Liver (tissue), 3 donors: Measurements from ENCODE around the gene JRKL.

Experiments used
- EGR1 ChIP-seq, 2 donors: IDR thresholded peaks; 2 replicates each; pipeline ENCODE4 v1.6.1; 2016 to 2018; ENCODE audit warnings: antibody characterized with exemption in 2 of 2, low read depth in 2 of 2
- FOXA2 ChIP-seq: IDR thresholded peaks from 2 replicates; pipeline ENCODE4 v1.6.1; 2016; ENCODE audit warnings: antibody characterized with exemption
- JUND ChIP-seq, 2 donors: IDR thresholded peaks; 2 replicates each; pipeline ENCODE4 v1.6.1; 2016; ENCODE audit warnings: antibody characterized with exemption in 2 of 2
- RAD21 ChIP-seq, 2 donors: IDR thresholded peaks; 2 replicates each; pipeline ENCODE4 v1.6.1; 2016; ENCODE audit warnings: antibody characterized with exemption in 2 of 2, mild to moderate bottlenecking in 2 of 2
- YY1 ChIP-seq: IDR thresholded peaks from 2 replicates; pipeline ENCODE4 v1.6.1; 2016; ENCODE audit warnings: antibody characterized with exemption, mild to moderate bottlenecking
- TF ChIP-seq, protein P1 (sequence below): fragments of 150-350 bp; IDR thresholded peaks from 2 replicates; pipeline ENCODE4 v1.5.1; 2017; ENCODE audit warnings: improper control_type of control experiment, low read depth, low read length; ENCODE audit not compliant: missing input control
- TF ChIP-seq, protein P2 (sequence below): IDR thresholded peaks from 2 replicates; pipeline ENCODE4 v1.6.1; 2016; ENCODE audit warnings: antibody characterized with exemption, mild to moderate bottlenecking
- donor health status: healthy.
- donor health status: healthy.

DNA sequence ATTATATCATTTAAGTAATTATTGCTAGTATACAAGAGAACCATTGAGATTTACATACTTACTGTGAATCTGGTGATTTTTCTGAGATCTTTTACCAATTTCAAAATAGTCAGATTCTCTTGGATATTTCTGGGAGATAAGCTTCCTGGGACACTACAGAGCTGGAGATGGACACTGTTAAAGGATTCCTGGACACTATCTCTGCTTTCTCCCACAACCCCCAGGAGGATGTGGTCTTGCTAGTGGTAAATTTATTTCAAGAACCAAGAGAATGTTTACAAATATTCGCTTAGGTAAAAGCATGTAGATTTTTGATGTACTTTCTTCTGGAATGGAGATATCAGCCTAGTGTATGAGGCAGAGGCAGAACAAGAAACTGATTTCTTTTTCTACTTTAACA lies 13.0 kb upstream of the JRKL start:
- TF ChIP-seq, protein P1, sequence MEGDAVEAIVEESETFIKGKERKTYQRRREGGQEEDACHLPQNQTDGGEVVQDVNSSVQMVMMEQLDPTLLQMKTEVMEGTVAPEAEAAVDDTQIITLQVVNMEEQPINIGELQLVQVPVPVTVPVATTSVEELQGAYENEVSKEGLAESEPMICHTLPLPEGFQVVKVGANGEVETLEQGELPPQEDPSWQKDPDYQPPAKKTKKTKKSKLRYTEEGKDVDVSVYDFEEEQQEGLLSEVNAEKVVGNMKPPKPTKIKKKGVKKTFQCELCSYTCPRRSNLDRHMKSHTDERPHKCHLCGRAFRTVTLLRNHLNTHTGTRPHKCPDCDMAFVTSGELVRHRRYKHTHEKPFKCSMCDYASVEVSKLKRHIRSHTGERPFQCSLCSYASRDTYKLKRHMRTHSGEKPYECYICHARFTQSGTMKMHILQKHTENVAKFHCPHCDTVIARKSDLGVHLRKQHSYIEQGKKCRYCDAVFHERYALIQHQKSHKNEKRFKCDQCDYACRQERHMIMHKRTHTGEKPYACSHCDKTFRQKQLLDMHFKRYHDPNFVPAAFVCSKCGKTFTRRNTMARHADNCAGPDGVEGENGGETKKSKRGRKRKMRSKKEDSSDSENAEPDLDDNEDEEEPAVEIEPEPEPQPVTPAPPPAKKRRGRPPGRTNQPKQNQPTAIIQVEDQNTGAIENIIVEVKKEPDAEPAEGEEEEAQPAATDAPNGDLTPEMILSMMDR: no peak
- TF ChIP-seq RAD21 (IDR thresholded peaks at IDR 0.05) (no peak), JUND (IDR thresholded peaks at IDR 0.05) (no peak), EGR1 (IDR thresholded peaks at IDR 0.05; ENCODE audit: low read depth in 2 of 2) (no peak), YY1 (no peak), FOXA2 (no peak)
- TF ChIP-seq, protein P2, sequence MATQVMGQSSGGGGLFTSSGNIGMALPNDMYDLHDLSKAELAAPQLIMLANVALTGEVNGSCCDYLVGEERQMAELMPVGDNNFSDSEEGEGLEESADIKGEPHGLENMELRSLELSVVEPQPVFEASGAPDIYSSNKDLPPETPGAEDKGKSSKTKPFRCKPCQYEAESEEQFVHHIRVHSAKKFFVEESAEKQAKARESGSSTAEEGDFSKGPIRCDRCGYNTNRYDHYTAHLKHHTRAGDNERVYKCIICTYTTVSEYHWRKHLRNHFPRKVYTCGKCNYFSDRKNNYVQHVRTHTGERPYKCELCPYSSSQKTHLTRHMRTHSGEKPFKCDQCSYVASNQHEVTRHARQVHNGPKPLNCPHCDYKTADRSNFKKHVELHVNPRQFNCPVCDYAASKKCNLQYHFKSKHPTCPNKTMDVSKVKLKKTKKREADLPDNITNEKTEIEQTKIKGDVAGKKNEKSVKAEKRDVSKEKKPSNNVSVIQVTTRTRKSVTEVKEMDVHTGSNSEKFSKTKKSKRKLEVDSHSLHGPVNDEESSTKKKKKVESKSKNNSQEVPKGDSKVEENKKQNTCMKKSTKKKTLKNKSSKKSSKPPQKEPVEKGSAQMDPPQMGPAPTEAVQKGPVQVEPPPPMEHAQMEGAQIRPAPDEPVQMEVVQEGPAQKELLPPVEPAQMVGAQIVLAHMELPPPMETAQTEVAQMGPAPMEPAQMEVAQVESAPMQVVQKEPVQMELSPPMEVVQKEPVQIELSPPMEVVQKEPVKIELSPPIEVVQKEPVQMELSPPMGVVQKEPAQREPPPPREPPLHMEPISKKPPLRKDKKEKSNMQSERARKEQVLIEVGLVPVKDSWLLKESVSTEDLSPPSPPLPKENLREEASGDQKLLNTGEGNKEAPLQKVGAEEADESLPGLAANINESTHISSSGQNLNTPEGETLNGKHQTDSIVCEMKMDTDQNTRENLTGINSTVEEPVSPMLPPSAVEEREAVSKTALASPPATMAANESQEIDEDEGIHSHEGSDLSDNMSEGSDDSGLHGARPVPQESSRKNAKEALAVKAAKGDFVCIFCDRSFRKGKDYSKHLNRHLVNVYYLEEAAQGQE: no peak
